Measurements from ENCODE around the gene PKD1. TPM values are rescaled to one million over a fixed set of nuclear protein-coding genes. Genes with fewer than 3 reads are reported as not detected.

PKD1 gene
- total RNA-seq, 1 donor from 2014 or later: 169 TPM

- no peaks in the 10 kb centered on the region for H3K27me3 Mint-ChIP-seq (ENCODE audit: unreplicated experiment)
- no peak overlapping the region for H3K4me3 Mint-ChIP-seq (ENCODE audit: unreplicated experiment)
- H3K27ac Mint-ChIP-seq (ENCODE audit: unreplicated experiment): no peak overlapping the region
- DNase-seq (ENCODE audit: extremely low spot score, unreplicated experiment): no peak
- no peak for TF ChIP-seq CTCF (IDR thresholded peaks at IDR 0.05)
- no peaks in the 10 kb centered on the region for H3K4me1 Mint-ChIP-seq (ENCODE audit: unreplicated experiment)
- H3K9me3 Mint-ChIP-seq (ENCODE audit: unreplicated experiment): no peaks in the 10 kb centered on the region
- H3K36me3 Mint-ChIP-seq (ENCODE audit: unreplicated experiment): peaks cover 3% of the 10 kb centered on the region
Observed at GRCh38 chr16:2180962-2181923, 45.5 kb upstream of the PKD1 start.

- no peaks in the 10 kb centered on the region for H3K9me3 Mint-ChIP-seq (ENCODE audit: unreplicated experiment)
- peaks cover 8% of the 10 kb centered on the region for H3K36me3 Mint-ChIP-seq (ENCODE audit: unreplicated experiment)
- no peak overlapping the region for H3K27ac Mint-ChIP-seq (ENCODE audit: unreplicated experiment)
- no peak overlapping the region for H3K4me3 Mint-ChIP-seq (ENCODE audit: unreplicated experiment)
- no peaks in the 10 kb centered on the region for H3K27me3 Mint-ChIP-seq (ENCODE audit: unreplicated experiment)
- DNase-seq (ENCODE audit: extremely low spot score, unreplicated experiment): no peak
- no peaks in the 10 kb centered on the region for H3K4me1 Mint-ChIP-seq (ENCODE audit: unreplicated experiment)
- TF ChIP-seq CTCF (IDR thresholded peaks at IDR 0.05): no peak
Observed at GRCh38 chr16:2180461-2180860, 44.8 kb upstream of the PKD1 start.

GRCh38 chr16:2179576-2179975 is 43.9 kb upstream of the PKD1 start:
- no peaks in the 10 kb centered on the region for H3K9me3 Mint-ChIP-seq (ENCODE audit: unreplicated experiment)
- H3K4me1 Mint-ChIP-seq (ENCODE audit: unreplicated experiment): no peaks in the 10 kb centered on the region
- no peak overlapping the region for H3K27ac Mint-ChIP-seq (ENCODE audit: unreplicated experiment)
- no peak overlapping the region for H3K4me3 Mint-ChIP-seq (ENCODE audit: unreplicated experiment)
- TF ChIP-seq CTCF (IDR thresholded peaks at IDR 0.05): no peak
- peaks cover 9% of the 10 kb centered on the region for H3K36me3 Mint-ChIP-seq (ENCODE audit: unreplicated experiment)
- H3K27me3 Mint-ChIP-seq (ENCODE audit: unreplicated experiment): no peaks in the 10 kb centered on the region
- no peak for DNase-seq (ENCODE audit: extremely low spot score, unreplicated experiment)

GRCh38 chr16:2179107-2179501 is 43.4 kb upstream of the PKD1 start:
- no peak for TF ChIP-seq CTCF (IDR thresholded peaks at IDR 0.05)
- no peak for DNase-seq (ENCODE audit: extremely low spot score, unreplicated experiment)
- Mint-ChIP-seq H3K9me3 (ENCODE audit: unreplicated experiment) (no peaks in the 10 kb centered on the region), H3K36me3 (ENCODE audit: unreplicated experiment) (peaks cover 13% of the 10 kb centered on the region), H3K27me3 (ENCODE audit: unreplicated experiment) (no peaks in the 10 kb centered on the region), H3K4me1 (ENCODE audit: unreplicated experiment) (no peaks in the 10 kb centered on the region), H3K27ac (ENCODE audit: unreplicated experiment) (no peak overlapping the region), H3K4me3 (ENCODE audit: unreplicated experiment) (no peak overlapping the region)

GRCh38 chr16:2178321-2179106 is 42.8 kb upstream of the PKD1 start:
- no peak for TF ChIP-seq CTCF (IDR thresholded peaks at IDR 0.05)
- Mint-ChIP-seq H3K4me3 (ENCODE audit: unreplicated experiment) (no peak overlapping the region), H3K36me3 (ENCODE audit: unreplicated experiment) (peaks cover 17% of the 10 kb centered on the region)

More at GRCh38 chr16:2178321-2179106, 42.8 kb upstream of the PKD1 start:
- H3K4me1 Mint-ChIP-seq (ENCODE audit: unreplicated experiment): no peaks in the 10 kb centered on the region
- no peaks in the 10 kb centered on the region for H3K9me3 Mint-ChIP-seq (ENCODE audit: unreplicated experiment)
- H3K27me3 Mint-ChIP-seq (ENCODE audit: unreplicated experiment): no peaks in the 10 kb centered on the region
- DNase-seq (ENCODE audit: extremely low spot score, unreplicated experiment): no peak
- no peak overlapping the region for H3K27ac Mint-ChIP-seq (ENCODE audit: unreplicated experiment)
